Esophagus muscularis mucosa (tissue), 4 donors: ENCODE results near the gene DOCK10. TPM values are rescaled to one million over a fixed set of nuclear protein-coding genes. Genes with fewer than 3 reads are reported as not detected.

Source experiments
- DNase-seq: peaks from one replicate; pipeline ENCODE4 v3.0.0-alpha.2; 2017; ENCODE audit errors: extremely low spot score
- H3K27ac ChIP-seq, 4 donors: fragments of 200-600 bp; sonication (generic); replicated peaks in 1 of 4; 1 replicate in 3 of 4; 2 replicates in 1 of 4; pipeline ENCODE4 v1.5.1; 2016 to 2019; ENCODE audit warnings: mild to moderate bottlenecking in 1 of 4
- H3K27me3 ChIP-seq, 4 donors: fragments of 200-600 bp; sonication (generic); one replicate each; pipeline versions ENCODE4 v1.5.1 to v1.6.0; 2016 to 2019
- H3K36me3 ChIP-seq, 4 donors: fragments of 200-600 bp; sonication (generic); one replicate each; pipeline ENCODE4 v1.5.1; 2016 to 2019
- H3K4me1 ChIP-seq, 4 donors: fragments of 200-600 bp; sonication (generic); one replicate each; pipeline ENCODE4 v1.5.1; 2016 to 2019
- H3K4me3 ChIP-seq, 4 donors: fragments of 200-600 bp; sonication (generic); 1 replicate in 2 of 4; 2 replicates in 2 of 4; pipeline ENCODE4 v1.5.1; 2016 to 2019; ENCODE audit warnings: mild to moderate bottlenecking in 4 of 4, moderate library complexity in 1 of 4
- H3K9me3 ChIP-seq, 4 donors: fragments of 200-600 bp; sonication (generic); 1 replicate in 3 of 4; 2 replicates in 1 of 4; pipeline ENCODE4 v1.5.1; 2016 to 2019
- CTCF ChIP-seq, 3 experiments: fragments of 200-600 bp in 2 of 3; fragments of 450-650 bp in 1 of 3; sonication (generic) in 2 of 3; IDR thresholded peaks; one replicate each; pipeline ENCODE4 v1.5.1; 2017 to 2019; ENCODE audit warnings: antibody characterized with exemption in 3 of 3, mild to moderate bottlenecking in 2 of 3, moderate library complexity in 1 of 3
- EP300 ChIP-seq: sonication (generic); formaldehyde crosslinking; IDR thresholded peaks from one replicate; pipeline ENCODE4 v1.6.1; 2017; ENCODE audit warnings: antibody characterized with exemption
- POLR2A ChIP-seq: fragments of 450-650 bp; IDR thresholded peaks from one replicate; pipeline ENCODE4 v1.6.1; 2017; ENCODE audit warnings: antibody characterized with exemption, moderate library complexity, mild to moderate bottlenecking, low read depth
- POLR2AphosphoS5 ChIP-seq, 2 donors: sonication (generic); formaldehyde crosslinking; IDR thresholded peaks; one replicate each; pipeline ENCODE4 v1.6.1; 2017; ENCODE audit warnings: antibody characterized with exemption in 2 of 2
- WGBS: methylation state at CpG from one replicate; pipeline ENCODE4 v1.1.5; 2018; 5-methylcytosine and 5-hydroxymethylcytosine counted together
- intact Hi-C: fragments of 100-400 bp; cut with DNase I; formaldehyde crosslinking; loops from one replicate; pipeline ENCODE4 v1.15.1; 2023
- total RNA-seq, 4 donors: library from RNA; depleted of rRNA; stranded (reverse); fragments of >200 nt; gene quantifications; one replicate each; pipeline versions ENCODE4 v1.1.0 to v1.2.1, GENCODE V29; 2016

DOCK10 gene
- total RNA-seq, 4 donors from 2014 or later: 1.9 to 11.6 (median 6.3) TPM

GRCh38 chr2:225025917-225026571, 16.2 kb downstream of the DOCK10 start:
- no peak overlapping the region for H3K4me3 ChIP-seq
- no peaks in the 10 kb centered on the region for H3K36me3 ChIP-seq
- intact Hi-C loops: no loop called here
- 82% methylated on average over 2 of the region's 2 CpGs for WGBS
- no peak overlapping the region for H3K27ac ChIP-seq
- no peak for DNase-seq
- H3K4me1 ChIP-seq: no peaks in the 10 kb centered on the region
- no peaks in the 10 kb centered on the region for H3K9me3 ChIP-seq
- TF ChIP-seq CTCF (IDR thresholded peaks at IDR 0.05) (no peak), POLR2A (no peak), EP300 (no peak), POLR2AphosphoS5 (IDR thresholded peaks at IDR 0.05) (no peak)
- H3K27me3 ChIP-seq: no peaks in the 10 kb centered on the region

DNA sequence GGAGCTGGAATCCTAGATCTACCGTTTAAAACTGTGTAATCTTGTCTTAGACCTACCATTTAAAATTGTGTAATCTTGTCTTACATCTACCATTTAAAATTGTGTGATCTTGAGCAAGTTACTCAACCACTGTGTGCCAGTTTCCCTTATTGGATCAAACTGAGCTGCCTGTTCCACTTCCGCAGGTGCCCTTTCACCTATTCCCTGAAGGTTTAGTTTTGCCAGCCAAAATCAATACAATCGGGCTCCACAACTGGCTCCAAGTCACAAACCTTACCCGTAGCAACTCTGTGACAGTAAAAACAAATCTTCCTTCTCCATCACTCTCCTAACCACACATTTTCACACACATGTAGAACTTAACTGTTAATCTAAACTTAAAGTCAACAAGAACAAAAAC, 20.1 kb downstream of the DOCK10 start:
- intact Hi-C loops: no loop called here
- WGBS: 60% methylated on average over 4 of the region's 4 CpGs
- H3K27ac ChIP-seq: no peak overlapping the region
- no peaks in the 10 kb centered on the region for H3K27me3 ChIP-seq
- H3K4me1 ChIP-seq: no peaks in the 10 kb centered on the region
- H3K4me3 ChIP-seq: no peak overlapping the region
- H3K36me3 ChIP-seq: no peaks in the 10 kb centered on the region
- no peak for DNase-seq
- H3K9me3 ChIP-seq: no peaks in the 10 kb centered on the region
- TF ChIP-seq CTCF (IDR thresholded peaks at IDR 0.05): no peak
- no peak for TF ChIP-seq POLR2AphosphoS5 (IDR thresholded peaks at IDR 0.05)
- TF ChIP-seq EP300: no peak
- no peak for TF ChIP-seq POLR2A

DNA sequence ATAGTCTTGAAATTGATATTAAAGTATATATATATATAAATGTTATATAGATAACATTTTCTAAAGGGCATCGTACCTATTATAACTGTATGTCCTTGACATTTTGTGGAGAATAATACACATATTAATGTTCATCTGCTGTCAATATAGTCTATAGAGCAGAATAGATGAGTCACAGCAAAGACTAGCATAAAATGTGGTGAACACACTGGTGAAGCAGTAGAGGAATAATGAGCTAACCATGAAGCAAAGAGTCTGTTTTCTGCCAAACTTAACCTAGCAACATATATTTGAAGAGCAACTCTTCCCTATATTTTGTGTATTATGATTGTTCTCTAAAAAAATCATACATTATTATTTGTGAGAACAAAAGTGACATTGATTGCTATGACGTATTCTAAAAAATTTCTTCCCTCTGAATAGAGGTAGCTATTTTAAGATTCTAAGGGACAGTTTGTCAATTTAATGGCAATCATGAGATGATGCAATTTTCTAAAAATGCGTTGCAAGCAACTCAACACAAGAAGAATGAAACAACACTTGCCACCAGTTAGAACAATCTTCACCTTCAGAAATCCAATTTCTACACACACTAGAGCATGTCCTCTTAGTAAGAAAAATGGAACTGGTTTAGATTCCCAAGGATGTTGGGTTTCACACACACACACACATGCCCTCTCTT, 22.0 kb downstream of the DOCK10 start:
- WGBS: 72% methylated on average over 3 of the region's 3 CpGs
- Histone ChIP-seq H3K27me3 (no peaks in the 10 kb centered on the region), H3K9me3 (no peaks in the 10 kb centered on the region), H3K36me3 (no peaks in the 10 kb centered on the region), H3K4me3 (no peak overlapping the region), H3K27ac (no peak overlapping the region), H3K4me1 (no peaks in the 10 kb centered on the region)
- intact Hi-C loops: no loop called here
- DNase-seq: no peak
- TF ChIP-seq CTCF (IDR thresholded peaks at IDR 0.05) (no peak), EP300 (no peak), POLR2AphosphoS5 (IDR thresholded peaks at IDR 0.05) (no peak), POLR2A (no peak)

DNA sequence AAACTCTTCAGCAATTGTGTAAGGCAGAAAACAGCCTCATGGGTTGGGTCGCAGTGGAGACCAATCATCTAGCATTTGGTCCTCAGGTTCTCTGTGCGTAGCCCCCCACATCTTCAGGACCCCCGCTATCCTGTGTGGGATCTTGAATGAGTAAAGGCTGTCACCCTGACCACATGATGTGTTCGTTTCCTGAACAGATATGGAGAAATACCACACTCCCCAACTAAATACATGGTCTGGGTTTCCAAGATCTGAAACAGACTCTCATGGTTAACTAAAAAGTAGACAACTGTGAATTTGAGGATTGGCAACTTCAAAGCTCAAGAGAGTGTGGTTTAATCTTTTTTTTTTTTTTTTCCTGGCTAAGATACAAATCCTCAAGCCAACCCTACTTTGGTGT, 23.2 kb downstream of the DOCK10 start:
- H3K27me3 ChIP-seq: no peaks in the 10 kb centered on the region
- H3K4me1 ChIP-seq: no peaks in the 10 kb centered on the region
- DNase-seq: no peak
- TF ChIP-seq POLR2A (no peak), EP300 (no peak)
- intact Hi-C loops: no loop called here
- H3K9me3 ChIP-seq: no peaks in the 10 kb centered on the region
- no peak overlapping the region for H3K27ac ChIP-seq
- H3K4me3 ChIP-seq: no peak overlapping the region
- 87% methylated on average over 4 of the region's 4 CpGs for WGBS
- no peaks in the 10 kb centered on the region for H3K36me3 ChIP-seq

DNA sequence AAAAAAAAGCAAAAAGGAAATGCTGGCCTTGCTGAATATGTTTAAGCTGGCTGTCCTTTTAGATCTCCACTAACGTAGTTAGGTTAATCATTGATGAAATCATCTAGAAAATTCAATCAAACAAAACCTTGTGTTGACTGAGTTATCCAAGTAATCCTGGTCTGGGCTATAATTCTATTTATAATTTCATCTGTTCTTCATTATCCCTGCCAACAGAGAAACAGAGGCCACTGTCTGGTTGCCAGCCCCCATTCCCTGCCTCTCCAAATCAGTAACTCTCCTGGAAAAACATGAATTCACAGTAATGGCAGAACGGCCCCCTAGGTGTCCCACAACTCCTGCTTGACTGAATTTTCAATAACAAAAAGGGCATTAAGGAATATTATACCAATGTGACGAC, 24.6 kb downstream of the DOCK10 start:
- no peaks in the 10 kb centered on the region for H3K4me1 ChIP-seq
- H3K27me3 ChIP-seq: no peaks in the 10 kb centered on the region
- DNase-seq: no peak
- no peak overlapping the region for H3K27ac ChIP-seq
- intact Hi-C loops: no loop called here
- WGBS: 75% methylated on average over 3 of the region's 3 CpGs
- H3K9me3 ChIP-seq: no peaks in the 10 kb centered on the region
- TF ChIP-seq POLR2A (no peak), CTCF (IDR thresholded peaks at IDR 0.05) (no peak)
- no peaks in the 10 kb centered on the region for H3K36me3 ChIP-seq
- no peak overlapping the region for H3K4me3 ChIP-seq
